Measurements from ENCODE around the gene TCAF1. TPM values are rescaled to one million over a fixed set of nuclear protein-coding genes. Genes with fewer than 3 reads are reported as not detected.
A peak's percentile ranks its signal among the peaks of the same experiment; 100 is the strongest.
"Not testable (repeated sequence)": the region's sequence is repeated elsewhere in the genome, so short reads cannot be mapped to it uniquely, and the experiment has no call there.

The TCAF1 gene
- total and polyA plus RNA-seq, 2 of the 4 experiments (the other 2 are of a cell fraction) = 39.3 to 91.8 TPM

GRCh38 chr7:143821392-143822277, 80.3 kb downstream of the TCAF1 start:
- H3K23ac ChIP-seq (ENCODE audit: low read depth, low read length); CTCF ChIA-PET; H3K9me3 ChIP-seq (ENCODE audit: control insufficient read depth, insufficient read depth, low read length); H3K4me1 ChIP-seq (ENCODE audit: control insufficient read depth, insufficient read depth, low read length); H2BK20ac ChIP-seq (ENCODE audit: low read depth, low read length); H3K4ac ChIP-seq (ENCODE audit: low read depth, low read length); H3K27ac ChIP-seq (ENCODE audit: insufficient read depth, low read length); DNase-seq; H4K91ac ChIP-seq (ENCODE audit: insufficient read depth, low read depth, low read length); BruUV-seq (replicated peaks); H3K36me3 ChIP-seq (ENCODE audit: control insufficient read depth, insufficient read depth, low read length); in situ Hi-C loops (cut with MboI; ENCODE audit: low sequenced_read_pairs); H4K20me1 ChIP-seq (ENCODE audit: insufficient read depth, low read length); H2BK120ac ChIP-seq (ENCODE audit: low read depth, low read length); H3K4me2 ChIP-seq (ENCODE audit: low read depth, low read length); H3K18ac ChIP-seq (ENCODE audit: low read depth, low read length); H3K4me3 ChIP-seq (ENCODE audit: insufficient read depth, low read depth, low read length); H3K9me1 ChIP-seq (ENCODE audit: insufficient read depth, low read length); H2BK5ac ChIP-seq (ENCODE audit: low read depth, low read length, poor library complexity, severe bottlenecking); intact Hi-C loops (cut with micrococcal nuclease); H2AK9ac ChIP-seq (replicated peaks; ENCODE audit: low read depth, low read length, poor library complexity); H3K27me3 ChIP-seq (ENCODE audit: control insufficient read depth, insufficient read depth, low read length); H4K8ac ChIP-seq (ENCODE audit: low read depth in 2 of 2, low read length in 2 of 2); H3K9ac ChIP-seq (ENCODE audit: low read depth, low read length); POLR2A ChIA-PET (ENCODE audit: unreplicated experiment); H2AFZ ChIP-seq (replicated peaks; ENCODE audit: low read length, poor library complexity); dilution Hi-C loops (cut with HindIII; ENCODE audit: low sequenced_read_pairs, unreplicated experiment); H4K5ac ChIP-seq (ENCODE audit: low read depth, low read length); H2AK5ac ChIP-seq (ENCODE audit: low read depth, low read length); H3K79me1 ChIP-seq (ENCODE audit: low read depth in 1 of 2, low read length in 2 of 2); H3K14ac ChIP-seq (replicated peaks; ENCODE audit: low read depth, low read length); H2BK15ac ChIP-seq (ENCODE audit: low read depth, low read length); H3K56ac ChIP-seq (ENCODE audit: extremely low read depth, insufficient read depth, low read length): not testable (repeated sequence)
- ATAC-seq (ENCODE audit: low read depth) = peak; percentile 28; the same call in 1 of the 2 replicates
- no CpG with 5 or more reads among the region's 12 CpGs for WGBS, 2 experiments (ENCODE audit: extremely low coverage in 2 of 2, insufficient read length in 1 of 2)

- H3K4me1 ChIP-seq (ENCODE audit: control insufficient read depth, insufficient read depth, low read length); H2BK15ac ChIP-seq (ENCODE audit: low read depth, low read length); H2BK20ac ChIP-seq (ENCODE audit: low read depth, low read length); H3K14ac ChIP-seq (replicated peaks; ENCODE audit: low read depth, low read length); intact Hi-C loops (cut with micrococcal nuclease); H3K79me1 ChIP-seq (ENCODE audit: low read depth in 1 of 2, low read length in 2 of 2); H4K91ac ChIP-seq (ENCODE audit: insufficient read depth, low read depth, low read length); H2BK120ac ChIP-seq (ENCODE audit: low read depth, low read length); H4K8ac ChIP-seq (ENCODE audit: low read depth in 2 of 2, low read length in 2 of 2); H2AFZ ChIP-seq (replicated peaks; ENCODE audit: low read length, poor library complexity); H3K4me3 ChIP-seq (ENCODE audit: insufficient read depth, low read depth, low read length); DNase-seq; POLR2A ChIA-PET (ENCODE audit: unreplicated experiment); CTCF ChIA-PET; H3K4me2 ChIP-seq (ENCODE audit: low read depth, low read length); H3K36me3 ChIP-seq (ENCODE audit: control insufficient read depth, insufficient read depth, low read length); H2AK9ac ChIP-seq (replicated peaks; ENCODE audit: low read depth, low read length, poor library complexity); H3K27ac ChIP-seq (ENCODE audit: insufficient read depth, low read length); H3K4ac ChIP-seq (ENCODE audit: low read depth, low read length); H2AK5ac ChIP-seq (ENCODE audit: low read depth, low read length); H3K27me3 ChIP-seq (ENCODE audit: control insufficient read depth, insufficient read depth, low read length); H3K9me1 ChIP-seq (ENCODE audit: insufficient read depth, low read length); H4K20me1 ChIP-seq (ENCODE audit: insufficient read depth, low read length); H2BK5ac ChIP-seq (ENCODE audit: low read depth, low read length, poor library complexity, severe bottlenecking); H3K9ac ChIP-seq (ENCODE audit: low read depth, low read length); H4K5ac ChIP-seq (ENCODE audit: low read depth, low read length); H3K56ac ChIP-seq (ENCODE audit: extremely low read depth, insufficient read depth, low read length); BruUV-seq (replicated peaks); dilution Hi-C loops (cut with HindIII; ENCODE audit: low sequenced_read_pairs, unreplicated experiment); in situ Hi-C loops (cut with MboI; ENCODE audit: low sequenced_read_pairs); H3K18ac ChIP-seq (ENCODE audit: low read depth, low read length); H3K9me3 ChIP-seq (ENCODE audit: control insufficient read depth, insufficient read depth, low read length); H3K23ac ChIP-seq (ENCODE audit: low read depth, low read length): not testable (repeated sequence)
- no CpG with 5 or more reads among the region's 7 CpGs for WGBS, 2 experiments (ENCODE audit: extremely low coverage in 2 of 2, insufficient read length in 1 of 2)
- ATAC-seq (ENCODE audit: low read depth) = peak; percentile 89
Measured at GRCh38 chr7:143817873-143818272, 84.1 kb downstream of the TCAF1 start.
